GM19395 (cell line): Measurements from ENCODE around the gene NELFCD.
"Not testable (repeated sequence)": the region's sequence is repeated elsewhere in the genome, so short reads cannot be mapped to it uniquely, and the experiment has no call there.

Source experiments
- ATAC-seq: cut with Tn5 transposase; IDR thresholded peaks from one replicate; pipeline ENCODE4 v1.9.1; 2021; ENCODE audit warnings: mild to moderate bottlenecking, moderate library complexity; ENCODE audit not compliant: unreplicated experiment

Gene NELFCD

DNA sequence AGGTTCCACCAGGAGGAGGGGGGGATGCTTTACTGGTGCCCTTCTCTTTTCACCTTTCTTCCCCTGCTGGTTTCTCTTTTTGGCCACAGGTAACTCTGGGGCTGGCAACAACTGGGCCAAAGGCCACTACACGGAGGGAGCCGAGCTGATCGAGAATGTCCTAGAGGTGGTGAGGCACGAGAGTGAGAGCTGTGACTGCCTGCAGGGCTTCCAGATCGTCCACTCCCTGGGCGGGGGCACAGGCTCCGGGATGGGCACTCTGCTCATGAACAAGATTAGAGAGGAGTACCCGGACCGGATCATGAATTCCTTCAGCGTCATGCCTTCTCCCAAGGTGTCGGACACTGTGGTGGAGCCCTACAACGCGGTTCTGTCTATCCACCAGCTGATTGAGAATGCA lies 42.6 kb downstream of the NELFCD start:
- no peak for ATAC-seq

DNA sequence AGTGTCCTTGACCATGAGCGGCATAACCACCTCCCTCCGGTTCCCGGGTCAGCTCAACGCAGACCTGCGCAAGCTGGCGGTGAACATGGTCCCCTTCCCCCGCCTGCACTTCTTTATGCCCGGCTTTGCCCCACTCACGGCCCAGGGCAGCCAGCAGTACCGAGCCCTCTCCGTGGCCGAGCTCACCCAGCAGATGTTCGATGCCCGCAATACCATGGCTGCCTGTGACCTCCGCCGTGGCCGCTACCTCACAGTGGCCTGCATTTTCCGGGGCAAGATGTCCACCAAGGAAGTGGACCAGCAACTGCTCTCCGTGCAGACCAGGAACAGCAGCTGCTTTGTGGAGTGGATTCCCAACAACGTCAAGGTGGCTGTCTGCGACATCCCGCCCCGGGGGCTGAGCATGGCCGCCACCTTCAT lies 43.1 kb downstream of the NELFCD start:
- no peak for ATAC-seq

DNA sequence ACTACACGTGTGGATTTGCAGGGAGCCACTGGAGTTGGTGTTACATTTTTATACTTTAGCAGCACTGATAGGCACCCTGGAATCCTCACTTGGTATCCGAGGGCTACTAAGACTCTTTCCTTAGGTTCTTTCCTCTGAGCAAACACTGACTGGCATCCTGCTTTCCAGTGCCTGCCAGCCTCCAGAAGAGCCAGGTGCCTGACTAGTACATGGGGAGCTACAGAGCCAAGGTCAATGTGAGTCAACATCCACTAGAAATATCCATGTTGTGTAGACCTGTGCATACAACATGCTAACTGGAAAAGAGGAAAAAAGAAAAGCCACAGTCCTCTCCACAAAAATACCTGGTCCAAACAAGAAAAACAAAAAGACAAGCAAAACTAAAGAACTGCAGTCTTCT lies 44.0 kb downstream of the NELFCD start:
- no peak for ATAC-seq

DNA sequence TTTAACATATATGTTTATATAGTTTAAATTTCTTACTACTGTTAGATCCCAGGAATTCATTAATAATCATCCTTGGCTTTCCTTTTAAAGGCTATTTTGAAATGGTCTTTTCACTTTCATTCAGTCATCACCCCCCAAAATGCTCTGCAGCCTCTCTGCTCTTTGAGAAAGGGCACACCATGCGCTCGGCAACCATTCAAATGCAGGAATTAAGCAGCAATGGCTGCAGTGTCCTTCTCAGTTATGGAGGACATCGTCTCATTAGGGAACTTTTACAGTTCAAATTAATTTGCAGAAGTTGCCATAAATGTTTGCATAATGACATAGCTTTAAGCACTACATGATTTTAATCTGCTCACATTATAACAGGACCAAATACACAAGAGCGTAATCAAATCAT lies 44.5 kb downstream of the NELFCD start:
- no peak for ATAC-seq

DNA sequence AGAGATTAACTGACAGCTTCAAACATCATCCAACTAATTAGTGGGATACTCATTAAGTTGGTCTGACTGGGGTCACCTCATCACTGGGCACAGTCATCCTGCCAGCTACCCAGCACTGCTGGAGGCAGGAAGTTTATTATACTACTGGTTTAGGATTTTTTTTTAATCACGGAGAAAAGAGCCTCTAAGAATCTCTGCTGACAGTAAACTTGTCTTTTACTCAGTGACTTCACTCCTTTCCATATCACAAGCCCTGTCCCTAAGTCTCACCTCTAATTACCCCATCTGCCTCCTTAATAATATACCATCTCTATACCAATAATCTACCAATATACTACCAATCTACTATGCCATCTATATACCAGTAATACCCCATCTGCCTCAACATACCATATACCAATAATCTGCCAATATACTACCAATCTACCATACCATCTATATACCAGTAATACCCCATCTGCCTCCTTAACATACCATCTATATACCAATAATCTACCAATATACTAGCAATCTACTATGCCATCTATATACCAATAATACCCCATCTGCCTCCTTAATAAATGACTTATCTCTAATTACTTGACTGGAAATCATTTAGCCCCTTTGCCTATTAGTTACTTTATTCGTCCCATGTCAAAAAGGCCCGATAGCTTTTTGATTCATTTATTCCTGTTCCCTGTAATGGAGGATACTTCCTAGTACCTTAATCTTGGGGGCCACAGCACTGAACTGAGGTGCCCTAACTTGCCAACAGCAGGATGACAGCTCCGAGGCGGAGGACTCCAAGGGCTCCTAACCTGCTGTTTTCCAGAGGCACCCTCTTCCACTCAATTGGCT lies 46.1 kb downstream of the NELFCD start:
- ATAC-seq, result no peak

DNA sequence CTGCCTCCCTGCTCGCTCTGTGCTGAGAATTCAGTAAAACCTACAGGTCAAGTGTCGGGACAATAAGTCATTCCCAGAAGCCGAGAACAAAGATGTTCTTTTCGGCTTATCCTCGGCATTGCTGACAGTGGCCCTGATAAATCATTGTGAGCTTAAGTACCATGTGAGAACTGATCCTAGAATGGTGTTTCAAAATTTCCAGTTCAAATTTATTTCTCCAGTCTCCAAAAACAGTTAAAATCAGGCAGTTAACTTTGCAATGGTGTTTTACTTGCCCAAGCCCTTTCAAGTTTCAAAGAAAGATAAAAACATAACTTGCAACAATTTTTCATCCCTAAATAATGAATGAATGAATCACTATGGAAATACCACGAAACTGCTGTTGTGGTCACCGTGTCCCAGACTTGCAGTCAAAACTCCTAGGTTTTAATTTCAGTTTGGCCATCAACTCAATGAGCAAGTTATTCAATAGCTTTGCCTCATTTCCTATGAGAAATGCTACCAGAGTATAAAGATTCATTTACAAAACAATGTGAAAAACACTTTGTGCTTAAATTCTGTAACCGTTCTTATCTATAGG lies 46.8 kb downstream of the NELFCD start:
- ATAC-seq, result no peak

DNA sequence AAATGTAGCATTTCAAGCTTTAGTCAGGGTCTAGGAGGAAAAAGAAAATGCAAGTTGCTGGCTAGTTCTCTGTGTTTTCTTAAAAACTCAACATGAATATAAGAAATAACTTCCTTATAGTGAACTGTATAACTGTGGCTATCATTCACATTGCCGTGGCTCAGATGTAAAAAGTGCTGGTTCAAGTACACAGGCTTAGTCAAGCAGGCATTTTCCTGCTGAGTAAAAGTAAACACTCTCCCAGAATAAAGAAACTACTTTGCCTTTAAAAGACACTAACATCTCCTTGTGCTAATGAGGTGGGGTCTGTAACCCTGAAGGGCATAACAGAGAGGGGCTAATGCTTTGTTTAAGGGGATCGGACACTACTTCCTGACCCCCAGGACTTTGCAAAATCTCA lies 47.8 kb downstream of the NELFCD start:
- no peak for ATAC-seq

DNA sequence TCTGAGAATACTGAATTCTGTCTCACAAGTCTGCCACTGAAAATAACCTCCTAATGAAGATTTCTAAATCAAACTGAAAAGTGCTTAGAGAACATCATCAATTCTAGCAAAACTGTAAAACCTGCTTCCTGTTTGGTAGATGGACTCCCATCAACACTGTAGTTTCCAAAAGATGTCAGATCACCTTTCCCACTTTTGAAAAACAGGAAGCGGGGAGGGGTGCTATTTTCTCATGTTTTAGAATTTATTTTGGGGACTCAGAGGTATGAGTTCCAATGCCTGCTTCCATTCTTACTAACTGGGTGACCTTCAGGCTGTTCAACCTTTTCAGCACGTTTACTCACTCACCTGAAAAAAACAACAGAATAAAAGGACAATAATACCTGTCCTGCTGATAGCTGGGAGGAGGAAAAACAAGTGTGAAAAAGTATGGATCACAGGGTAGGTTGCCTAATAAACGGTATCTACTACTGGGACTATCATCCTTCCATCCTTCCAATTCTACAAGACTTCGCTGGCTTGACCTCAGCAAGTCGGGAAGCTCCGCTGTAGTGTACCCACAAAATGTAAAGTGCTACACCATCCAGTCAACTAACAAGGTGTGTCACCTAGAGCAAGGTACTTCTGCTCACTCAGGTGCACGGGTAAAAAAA lies 50.0 kb downstream of the NELFCD start:
- no peak for ATAC-seq

DNA sequence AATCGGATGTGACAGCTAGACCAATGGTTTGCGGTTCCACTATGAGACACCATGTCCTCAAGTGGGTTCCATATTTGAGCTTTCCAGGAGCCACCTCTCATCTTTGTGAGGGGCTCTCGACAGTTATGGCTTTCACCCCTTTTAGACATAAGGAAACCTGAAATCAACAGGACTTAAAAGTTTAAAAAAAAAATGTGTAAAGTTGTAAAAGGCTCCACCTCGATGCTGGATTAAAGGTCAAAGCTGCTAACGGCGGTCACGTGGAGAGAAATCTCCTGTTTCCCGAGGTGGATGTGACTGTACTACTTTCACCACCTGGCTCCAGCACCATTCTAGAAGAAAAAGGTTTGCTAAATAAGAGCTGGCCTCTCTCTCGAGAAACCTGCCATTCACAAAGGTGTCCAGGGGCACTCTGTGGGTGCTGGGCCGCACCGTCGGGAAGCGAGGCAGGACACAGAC lies 50.5 kb downstream of the NELFCD start:
- ATAC-seq, result peak; percentile 19

DNA sequence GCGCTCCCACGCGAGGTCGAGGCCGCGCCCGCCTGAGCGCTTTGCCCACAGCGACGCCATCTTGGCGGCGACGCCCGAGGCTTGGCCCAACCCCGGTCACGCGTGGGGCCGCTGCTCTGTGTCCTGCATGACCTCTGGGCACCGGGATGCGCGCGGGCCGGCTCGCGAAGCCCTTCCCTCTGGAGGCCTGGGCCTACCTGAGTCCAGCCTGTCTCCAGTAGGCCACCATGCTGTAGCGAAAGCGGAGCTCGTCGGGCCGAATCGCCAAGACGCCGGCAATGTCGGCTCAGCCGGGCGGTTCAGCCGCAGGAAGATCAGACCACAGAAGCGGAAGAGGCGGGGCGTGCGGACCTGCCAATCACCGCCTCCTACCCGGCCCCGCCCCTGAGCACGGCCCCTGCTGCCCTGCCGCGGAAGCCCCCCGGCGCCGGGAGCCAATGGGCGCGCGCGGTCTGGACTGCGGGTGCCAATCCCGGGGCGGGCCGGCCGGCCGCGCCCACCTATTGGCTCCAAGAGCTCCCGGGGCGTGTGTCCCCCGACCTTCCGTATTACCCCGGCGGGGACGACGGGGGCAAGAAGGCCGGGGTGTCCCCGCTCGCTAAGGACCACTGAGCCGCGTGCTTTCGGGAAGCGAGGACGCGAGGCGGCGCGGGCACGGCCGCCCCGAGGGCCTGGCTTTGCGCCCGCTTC lies 51.1 kb downstream of the NELFCD start, which contains the start of gene ATP5F1E:
Gene ATP5F1E (minus strand): TSS at position 313 of the 690 bp plus-strand sequence. CDS start 84 bp downstream, at position 229.
- peak; percentile 90 for ATAC-seq

DNA sequence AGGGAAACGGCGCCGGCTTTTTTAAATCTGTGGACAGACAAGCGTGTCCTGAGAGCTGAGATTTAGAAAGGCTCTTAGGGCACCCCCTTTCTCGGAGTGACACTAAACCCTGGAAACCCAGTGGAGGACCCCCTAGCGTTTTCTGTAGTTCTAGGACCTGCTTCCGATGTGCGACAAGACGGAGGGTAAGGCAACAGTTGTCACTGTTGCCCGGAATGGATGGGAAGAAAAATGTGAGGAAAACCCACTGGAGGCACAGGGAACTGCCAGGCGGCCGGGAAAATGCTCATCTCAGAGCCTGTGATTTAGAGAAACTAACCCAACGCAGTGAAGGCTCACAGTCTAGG lies 51.6 kb downstream of the NELFCD start:
- peak; percentile 43 for ATAC-seq

DNA sequence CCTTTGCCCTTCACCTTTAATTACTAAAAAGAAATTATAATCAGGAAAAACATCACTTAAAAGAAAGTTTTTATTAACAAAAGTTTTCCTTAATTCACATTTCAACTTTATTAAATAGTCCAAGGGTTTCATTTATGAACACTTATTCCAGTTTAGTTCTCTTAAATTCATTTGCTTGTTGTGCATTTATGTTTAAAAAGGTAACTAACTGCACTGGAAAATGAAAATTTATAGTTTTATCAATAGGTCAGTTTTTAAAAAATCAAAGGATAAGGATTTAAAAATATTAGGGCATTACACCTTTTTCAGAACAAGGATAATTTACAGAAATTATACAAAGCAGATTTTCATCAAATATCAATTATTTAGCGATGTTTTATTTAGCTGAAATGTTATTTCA lies 52.0 kb downstream of the NELFCD start:
- no peak for ATAC-seq

DNA sequence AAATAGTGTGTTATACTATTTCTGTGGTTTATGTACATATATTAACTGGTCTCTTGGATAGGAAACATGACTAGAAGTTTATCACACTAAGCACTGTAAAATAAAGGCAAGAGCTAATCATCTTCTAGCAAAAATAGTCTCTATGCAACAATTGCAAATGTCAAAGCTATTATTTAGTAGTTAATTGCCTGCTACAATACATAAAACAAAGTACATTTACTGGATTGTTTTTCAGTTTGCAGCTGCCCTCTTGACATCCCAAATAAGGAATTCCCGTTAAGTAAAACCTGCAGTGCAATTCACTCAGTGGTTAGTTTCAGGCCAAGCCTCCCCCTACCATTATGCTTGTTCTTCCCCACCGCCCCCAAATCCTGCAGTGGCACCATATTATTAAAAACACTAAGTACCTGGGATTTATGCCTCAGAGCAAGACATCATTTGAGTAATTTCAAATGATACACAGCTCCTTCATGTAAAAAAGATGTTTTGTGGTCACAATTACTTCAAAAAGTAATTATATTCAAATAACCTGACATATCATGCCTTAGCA lies 52.6 kb downstream of the NELFCD start:
- ATAC-seq, result no peak

DNA sequence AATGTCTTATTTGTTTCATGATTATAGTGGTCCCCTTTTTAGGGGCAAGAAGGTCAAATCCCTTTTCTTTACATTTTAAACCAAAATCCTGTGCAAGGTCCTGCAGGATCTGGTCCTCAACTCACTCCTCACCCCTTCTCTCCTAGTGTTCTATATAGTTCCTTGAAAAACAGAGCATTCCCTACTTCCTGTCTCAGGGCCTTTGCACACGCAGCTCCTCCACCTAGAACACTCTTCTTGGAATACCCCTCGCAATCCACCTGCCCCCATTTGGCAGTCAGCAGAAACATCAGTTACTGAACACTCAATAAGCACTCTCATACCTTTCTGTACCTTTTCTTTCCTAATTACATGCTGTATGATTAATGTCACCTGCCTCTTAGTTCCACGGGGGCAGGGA lies 54.3 kb downstream of the NELFCD start:
- no peak for ATAC-seq

DNA sequence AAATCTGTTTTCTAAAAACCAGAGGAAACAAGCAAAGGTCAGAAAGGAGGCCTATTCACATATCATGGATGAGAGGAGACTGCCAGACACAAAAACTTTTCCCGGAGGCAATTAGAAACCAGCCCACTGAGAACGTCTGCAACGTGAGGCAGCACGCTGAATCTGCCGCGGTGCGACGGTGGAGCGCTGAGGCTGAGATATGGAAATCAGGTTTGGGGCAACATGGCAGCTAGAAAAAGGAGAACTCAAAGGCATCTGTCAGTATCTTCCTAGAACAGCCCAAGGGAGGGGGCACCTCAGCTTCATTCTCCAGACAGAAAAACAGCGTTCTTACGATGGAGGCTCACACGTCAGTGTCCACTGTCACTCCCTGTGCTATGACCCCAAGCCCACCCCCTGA lies 56.3 kb downstream of the NELFCD start:
- ATAC-seq, result no peak

DNA sequence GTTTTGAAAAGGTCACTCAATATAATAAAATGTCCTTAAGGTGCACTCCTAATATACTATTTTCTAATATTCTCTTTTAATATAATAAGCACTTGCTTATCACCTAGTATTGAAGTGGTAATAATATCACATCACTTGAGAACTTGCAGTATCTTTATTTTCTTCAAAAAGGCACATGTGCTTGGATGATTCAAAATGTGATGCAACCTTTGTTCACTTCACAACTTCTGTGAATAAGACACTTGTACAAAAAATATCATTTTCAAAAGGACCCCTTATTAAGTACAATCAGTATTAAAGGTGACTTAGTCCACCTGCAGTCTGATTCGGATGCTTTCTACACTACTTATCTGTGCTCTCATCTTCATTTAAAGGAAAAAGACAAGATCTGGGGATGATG lies 58.2 kb downstream of the NELFCD start:
- no peak for ATAC-seq

DNA sequence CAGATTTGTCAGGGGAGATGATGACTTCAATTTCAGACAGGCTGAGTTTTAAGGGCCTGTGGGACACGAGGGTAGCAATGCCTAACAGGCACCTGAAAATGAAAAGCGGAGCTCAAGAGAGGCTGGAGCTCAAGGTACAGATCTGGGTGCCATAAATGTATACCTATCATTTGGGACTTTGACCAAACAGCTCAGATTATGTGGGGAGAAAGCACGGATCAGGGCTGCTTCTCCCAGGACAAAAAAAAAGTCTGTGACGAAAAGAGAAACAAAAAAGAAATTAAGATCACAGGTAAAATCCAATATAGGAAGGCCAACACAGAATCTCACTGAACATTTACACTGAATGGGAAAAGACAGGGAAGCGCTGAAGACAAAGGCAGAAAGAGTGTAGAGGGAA lies 59.6 kb downstream of the NELFCD start:
- ATAC-seq, result no peak

DNA sequence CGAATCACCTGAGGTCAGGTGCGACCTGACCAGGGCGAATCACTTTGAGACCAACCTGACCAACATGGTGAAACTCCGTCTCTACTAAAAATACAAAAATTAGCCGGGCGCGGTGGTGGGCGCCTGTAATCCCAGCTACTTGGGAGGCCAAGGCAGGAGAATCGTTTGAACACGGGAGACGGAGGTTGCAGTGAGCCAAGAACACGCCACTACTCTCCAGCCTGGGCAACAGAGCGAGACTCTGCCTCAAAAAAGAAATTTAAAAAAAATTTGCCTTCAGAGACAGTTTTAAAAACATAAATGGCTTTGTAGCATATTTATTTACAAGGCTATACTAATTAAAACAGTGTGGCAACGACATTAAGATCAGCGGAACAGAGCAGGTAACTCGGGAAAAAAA lies 60.4 kb downstream of the NELFCD start:
- ATAC-seq, result not testable (repeated sequence)

DNA sequence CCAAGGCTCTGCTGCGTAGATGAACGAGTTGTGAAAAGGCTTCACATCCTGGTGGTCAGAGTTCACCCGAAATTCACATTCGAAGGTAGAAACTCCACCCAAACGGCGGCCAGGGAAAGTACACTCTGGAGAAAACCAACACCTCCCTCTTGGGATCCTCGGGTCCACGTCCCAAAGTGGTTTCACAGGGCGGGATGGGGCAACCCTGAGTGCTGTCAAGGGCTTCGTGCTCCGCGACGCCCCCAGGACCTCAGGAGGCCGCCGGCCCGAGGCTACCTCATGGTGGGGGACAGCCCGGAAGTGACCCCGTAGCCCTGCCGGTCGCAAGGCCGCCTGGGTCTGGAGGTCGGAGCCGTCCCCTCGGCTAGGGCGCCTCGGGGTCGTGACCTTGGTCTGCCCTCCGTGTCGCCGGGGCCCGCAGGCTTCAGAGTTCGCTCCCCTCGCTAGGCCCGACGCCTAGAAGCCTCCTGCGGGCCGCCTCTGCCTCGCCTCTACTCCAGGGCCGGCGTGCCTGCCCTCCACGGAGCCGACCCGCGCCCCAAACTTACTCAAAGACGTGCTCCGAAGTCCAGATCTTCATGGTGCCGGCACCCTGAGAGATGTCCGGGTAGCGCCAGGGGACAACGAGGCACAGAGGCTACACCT lies 61.2 kb downstream of the NELFCD start, which contains the start of gene PRELID3B:
Gene PRELID3B (minus strand): TSS at position 636 of the 645 bp plus-strand sequence. CDS start 56 bp downstream, at position 580.
- ATAC-seq, result peak; percentile 32
